Measurements from ENCODE around the gene AIFM3. TPM values are rescaled to one million over a fixed set of nuclear protein-coding genes. Genes with fewer than 3 reads are reported as not detected.
A peak's percentile ranks its signal among the peaks of the same experiment; 100 is the strongest.

AIFM3 gene
- total RNA-seq, 1 donor from 2014 or later: 0.47 TPM

GRCh38 chr22:21015466-21016006 is 48.5 kb downstream of the AIFM3 start:
- Mint-ChIP-seq H3K36me3 (ENCODE audit: low read depth) (peaks cover 2% of the 10 kb centered on the region), H3K9me3 (ENCODE audit: low read depth) (no peaks in the 10 kb centered on the region), H3K27ac (ENCODE audit: unreplicated experiment) (peak overlapping the region; percentile 82), H3K27me3 (ENCODE audit: low read depth) (no peaks in the 10 kb centered on the region), H3K4me1 (ENCODE audit: low read depth) (peaks cover 29% of the 10 kb centered on the region), H3K4me3 (ENCODE audit: unreplicated experiment) (peak overlapping the region; percentile 78)
- no peak for TF ChIP-seq CTCF (IDR thresholded peaks at IDR 0.05)
- no peak for DNase-seq (ENCODE audit: low spot score)

GRCh38 chr22:21016644-21017420 is 49.8 kb downstream of the AIFM3 start:
- Mint-ChIP-seq H3K9me3 (ENCODE audit: low read depth) (no peaks in the 10 kb centered on the region), H3K4me3 (ENCODE audit: unreplicated experiment) (no peak overlapping the region), H3K27me3 (ENCODE audit: low read depth) (no peaks in the 10 kb centered on the region), H3K36me3 (ENCODE audit: low read depth) (peaks cover 2% of the 10 kb centered on the region), H3K27ac (ENCODE audit: unreplicated experiment) (no peak overlapping the region), H3K4me1 (ENCODE audit: low read depth) (peaks cover 29% of the 10 kb centered on the region)
- TF ChIP-seq CTCF (IDR thresholded peaks at IDR 0.05): no peak
- DNase-seq (ENCODE audit: low spot score): no peak

GRCh38 chr22:21018314-21018713 is 51.3 kb downstream of the AIFM3 start:
- no peak for TF ChIP-seq CTCF (IDR thresholded peaks at IDR 0.05)
- Mint-ChIP-seq H3K36me3 (ENCODE audit: low read depth) (peaks cover 2% of the 10 kb centered on the region), H3K4me3 (ENCODE audit: unreplicated experiment) (no peak overlapping the region), H3K9me3 (ENCODE audit: low read depth) (no peaks in the 10 kb centered on the region), H3K27me3 (ENCODE audit: low read depth) (no peaks in the 10 kb centered on the region), H3K27ac (ENCODE audit: unreplicated experiment) (no peak overlapping the region), H3K4me1 (ENCODE audit: low read depth) (peaks cover 29% of the 10 kb centered on the region)
- DNase-seq (ENCODE audit: low spot score): no peak

GRCh38 chr22:21020802-21021429 is 53.9 kb downstream of the AIFM3 start:
- Mint-ChIP-seq H3K36me3 (ENCODE audit: low read depth) (peaks cover 2% of the 10 kb centered on the region), H3K27ac (ENCODE audit: unreplicated experiment) (no peak overlapping the region), H3K27me3 (ENCODE audit: low read depth) (no peaks in the 10 kb centered on the region), H3K9me3 (ENCODE audit: low read depth) (no peaks in the 10 kb centered on the region), H3K4me3 (ENCODE audit: unreplicated experiment) (no peak overlapping the region), H3K4me1 (ENCODE audit: low read depth) (peaks cover 6% of the 10 kb centered on the region)
- no peak for DNase-seq (ENCODE audit: low spot score)
- peak; percentile 71 for TF ChIP-seq CTCF (IDR thresholded peaks at IDR 0.05)

- no peak for TF ChIP-seq CTCF (IDR thresholded peaks at IDR 0.05)
- Mint-ChIP-seq H3K9me3 (ENCODE audit: low read depth) (no peaks in the 10 kb centered on the region), H3K27ac (ENCODE audit: unreplicated experiment) (no peak overlapping the region), H3K4me1 (ENCODE audit: low read depth) (peaks cover 8% of the 10 kb centered on the region), H3K27me3 (ENCODE audit: low read depth) (no peaks in the 10 kb centered on the region), H3K4me3 (ENCODE audit: unreplicated experiment) (no peak overlapping the region), H3K36me3 (ENCODE audit: low read depth) (no peaks in the 10 kb centered on the region)
- DNase-seq (ENCODE audit: low spot score): no peak
Measured at GRCh38 chr22:21022507-21022906, 55.5 kb downstream of the AIFM3 start.
